Middle frontal gyrus (tissue), 1 donor: ENCODE results near the gene ALG3.

ENCODE experiments used
- DNase-seq: peaks from one replicate; pipeline ENCODE4 v3.0.0-alpha.2; 2015; ENCODE audit warnings: low spot score; ENCODE audit errors: extremely low spot score

ALG3 gene

GRCh38 chr3:184235381-184236032 lies 13.3 kb downstream of the ALG3 start:
- DNase-seq = no peak

GRCh38 chr3:184234671-184235380 lies 13.9 kb downstream of the ALG3 start:
- no peak for DNase-seq

- DNase-seq = no peak
These were observed 14.5 kb downstream of the ALG3 start for GRCh38 chr3:184234224-184234623.

GRCh38 chr3:184233127-184233843 lies 15.5 kb downstream of the ALG3 start:
- DNase-seq = no peak

GRCh38 chr3:184231671-184232070 lies 17.1 kb downstream of the ALG3 start:
- no peak for DNase-seq

GRCh38 chr3:184230603-184231528 lies 17.9 kb downstream of the ALG3 start:
- DNase-seq = no peak

GRCh38 chr3:184230081-184230602 lies 18.6 kb downstream of the ALG3 start:
- DNase-seq = no peak

GRCh38 chr3:184229394-184230080 lies 19.2 kb downstream of the ALG3 start, which contains the start of gene VWA5B2:
VWA5B2 (plus strand) TSS chr3:184229585; CDS start chr3:184230529, 944 bp downstream.
- peak; percentile 36 for DNase-seq

- no peak for DNase-seq
These were observed 20.2 kb downstream of the ALG3 start for GRCh38 chr3:184228376-184229137.

- no peak for DNase-seq
These were observed 21.3 kb downstream of the ALG3 start for GRCh38 chr3:184227481-184227935.

GRCh38 chr3:184223946-184224345 lies 24.8 kb downstream of the ALG3 start:
- DNase-seq = no peak

GRCh38 chr3:184222521-184222920 lies 26.2 kb downstream of the ALG3 start:
- no peak for DNase-seq

GRCh38 chr3:184218814-184219213 lies 29.9 kb downstream of the ALG3 start:
- DNase-seq = no peak

- no peak for DNase-seq
These were observed 37.0 kb downstream of the ALG3 start for GRCh38 chr3:184211718-184212117.

GRCh38 chr3:184211297-184211696 lies 37.5 kb downstream of the ALG3 start:
- DNase-seq = no peak

GRCh38 chr3:184209146-184209923 lies 39.4 kb downstream of the ALG3 start:
- no peak for DNase-seq

GRCh38 chr3:184203526-184203925 lies 45.2 kb downstream of the ALG3 start:
- no peak for DNase-seq

- DNase-seq = no peak
These were observed 47.9 kb downstream of the ALG3 start for GRCh38 chr3:184200825-184201224.

- no peak for DNase-seq
These were observed 50.3 kb downstream of the ALG3 start for GRCh38 chr3:184198509-184198908.
